Liver (tissue), 3 donors: Measurements from ENCODE around the gene PDK4.

Experiments
- EGR1 ChIP-seq, 2 donors: IDR thresholded peaks; 2 replicates each; pipeline ENCODE4 v1.6.1; 2016 to 2018; ENCODE audit warnings: antibody characterized with exemption in 2 of 2, low read depth in 2 of 2
- FOXA2 ChIP-seq: IDR thresholded peaks from 2 replicates; pipeline ENCODE4 v1.6.1; 2016; ENCODE audit warnings: antibody characterized with exemption
- GABPA ChIP-seq, 2 donors: IDR thresholded peaks in 1 of 2; conservative IDR thresholded peaks in 1 of 2; 2 replicates each; pipeline ENCODE4 v1.6.1; 2016; ENCODE audit warnings: antibody characterized with exemption in 2 of 2, mild to moderate bottlenecking in 1 of 2, moderate library complexity in 1 of 2
- JUND ChIP-seq, 2 donors: IDR thresholded peaks; 2 replicates each; pipeline ENCODE4 v1.6.1; 2016; ENCODE audit warnings: antibody characterized with exemption in 2 of 2
- RAD21 ChIP-seq, 2 donors: IDR thresholded peaks; 2 replicates each; pipeline ENCODE4 v1.6.1; 2016; ENCODE audit warnings: antibody characterized with exemption in 2 of 2, mild to moderate bottlenecking in 2 of 2
- RXRA ChIP-seq, 2 donors: IDR thresholded peaks; 2 replicates each; pipeline ENCODE4 v1.6.1; 2017 to 2018; ENCODE audit warnings: antibody characterized with exemption in 2 of 2, mild to moderate bottlenecking in 1 of 2
- SP1 ChIP-seq: IDR thresholded peaks from 2 replicates; pipeline ENCODE4 v1.6.1; 2018; ENCODE audit warnings: antibody characterized with exemption, mild to moderate bottlenecking
- TAF1 ChIP-seq: conservative IDR thresholded peaks from 2 replicates; pipeline ENCODE4 v1.6.1; 2016; ENCODE audit warnings: antibody characterized with exemption, mild to moderate bottlenecking
- YY1 ChIP-seq: IDR thresholded peaks from 2 replicates; pipeline ENCODE4 v1.6.1; 2016; ENCODE audit warnings: antibody characterized with exemption, mild to moderate bottlenecking
- TF ChIP-seq, protein P1 (sequence below): fragments of 150-350 bp; IDR thresholded peaks from 2 replicates; pipeline ENCODE4 v1.5.1; 2017; ENCODE audit warnings: improper control_type of control experiment, low read depth, low read length; ENCODE audit not compliant: missing input control
- TF ChIP-seq, protein P2 (sequence below): IDR thresholded peaks from 2 replicates; pipeline ENCODE4 v1.6.1; 2016; ENCODE audit warnings: antibody characterized with exemption
- TF ChIP-seq, protein P3 (sequence below): IDR thresholded peaks from 2 replicates; pipeline ENCODE4 v1.6.1; 2016; ENCODE audit warnings: antibody characterized with exemption
- TF ChIP-seq, protein P4 (sequence below): IDR thresholded peaks from 2 replicates; pipeline ENCODE4 v1.6.1; 2016; ENCODE audit warnings: antibody characterized with exemption
- TF ChIP-seq, protein P5 (sequence below): IDR thresholded peaks from 2 replicates; pipeline ENCODE4 v1.6.1; 2016; ENCODE audit warnings: antibody characterized with exemption, mild to moderate bottlenecking
- donor health status: healthy.
- donor health status: healthy.

DNA sequence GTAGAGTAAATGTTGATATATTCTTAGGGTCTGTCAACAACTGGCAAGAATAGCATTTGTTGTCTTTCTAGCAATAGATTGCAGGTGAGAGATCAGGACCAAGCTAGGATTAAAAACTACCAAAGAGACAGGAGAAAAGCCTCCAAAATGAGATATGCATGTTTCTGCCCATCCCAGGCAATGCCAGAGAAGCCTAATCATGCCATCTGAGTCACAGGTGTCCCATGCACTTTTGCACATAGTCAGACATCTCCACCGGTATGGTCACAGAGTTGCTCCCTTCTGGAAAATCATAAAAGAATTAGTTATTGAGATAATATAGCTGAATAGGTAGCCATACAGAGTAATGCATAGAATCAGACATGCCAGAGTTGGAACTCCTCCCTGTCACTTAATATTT lies 50.6 kb downstream of the PDK4 start:
- TF ChIP-seq YY1 (no peak), SP1 (no peak), TAF1 (no peak), GABPA (IDR thresholded peaks at IDR 0.05 in 1 of 2, conservative IDR thresholded peaks at IDR 0.05 in 1 of 2) (no peak), JUND (IDR thresholded peaks at IDR 0.05) (no peak), RXRA (IDR thresholded peaks at IDR 0.05) (no peak), RAD21 (IDR thresholded peaks at IDR 0.05) (no peak), FOXA2 (no peak), EGR1 (IDR thresholded peaks at IDR 0.05; ENCODE audit: low read depth in 2 of 2) (no peak)
- TF ChIP-seq, protein P1, sequence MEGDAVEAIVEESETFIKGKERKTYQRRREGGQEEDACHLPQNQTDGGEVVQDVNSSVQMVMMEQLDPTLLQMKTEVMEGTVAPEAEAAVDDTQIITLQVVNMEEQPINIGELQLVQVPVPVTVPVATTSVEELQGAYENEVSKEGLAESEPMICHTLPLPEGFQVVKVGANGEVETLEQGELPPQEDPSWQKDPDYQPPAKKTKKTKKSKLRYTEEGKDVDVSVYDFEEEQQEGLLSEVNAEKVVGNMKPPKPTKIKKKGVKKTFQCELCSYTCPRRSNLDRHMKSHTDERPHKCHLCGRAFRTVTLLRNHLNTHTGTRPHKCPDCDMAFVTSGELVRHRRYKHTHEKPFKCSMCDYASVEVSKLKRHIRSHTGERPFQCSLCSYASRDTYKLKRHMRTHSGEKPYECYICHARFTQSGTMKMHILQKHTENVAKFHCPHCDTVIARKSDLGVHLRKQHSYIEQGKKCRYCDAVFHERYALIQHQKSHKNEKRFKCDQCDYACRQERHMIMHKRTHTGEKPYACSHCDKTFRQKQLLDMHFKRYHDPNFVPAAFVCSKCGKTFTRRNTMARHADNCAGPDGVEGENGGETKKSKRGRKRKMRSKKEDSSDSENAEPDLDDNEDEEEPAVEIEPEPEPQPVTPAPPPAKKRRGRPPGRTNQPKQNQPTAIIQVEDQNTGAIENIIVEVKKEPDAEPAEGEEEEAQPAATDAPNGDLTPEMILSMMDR: no peak
- TF ChIP-seq, protein P2, sequence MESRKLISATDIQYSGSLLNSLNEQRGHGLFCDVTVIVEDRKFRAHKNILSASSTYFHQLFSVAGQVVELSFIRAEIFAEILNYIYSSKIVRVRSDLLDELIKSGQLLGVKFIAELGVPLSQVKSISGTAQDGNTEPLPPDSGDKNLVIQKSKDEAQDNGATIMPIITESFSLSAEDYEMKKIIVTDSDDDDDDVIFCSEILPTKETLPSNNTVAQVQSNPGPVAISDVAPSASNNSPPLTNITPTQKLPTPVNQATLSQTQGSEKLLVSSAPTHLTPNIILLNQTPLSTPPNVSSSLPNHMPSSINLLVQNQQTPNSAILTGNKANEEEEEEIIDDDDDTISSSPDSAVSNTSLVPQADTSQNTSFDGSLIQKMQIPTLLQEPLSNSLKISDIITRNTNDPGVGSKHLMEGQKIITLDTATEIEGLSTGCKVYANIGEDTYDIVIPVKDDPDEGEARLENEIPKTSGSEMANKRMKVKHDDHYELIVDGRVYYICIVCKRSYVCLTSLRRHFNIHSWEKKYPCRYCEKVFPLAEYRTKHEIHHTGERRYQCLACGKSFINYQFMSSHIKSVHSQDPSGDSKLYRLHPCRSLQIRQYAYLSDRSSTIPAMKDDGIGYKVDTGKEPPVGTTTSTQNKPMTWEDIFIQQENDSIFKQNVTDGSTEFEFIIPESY: no peak
- TF ChIP-seq, protein P3, sequence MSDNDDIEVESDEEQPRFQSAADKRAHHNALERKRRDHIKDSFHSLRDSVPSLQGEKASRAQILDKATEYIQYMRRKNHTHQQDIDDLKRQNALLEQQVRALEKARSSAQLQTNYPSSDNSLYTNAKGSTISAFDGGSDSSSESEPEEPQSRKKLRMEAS: no peak
- TF ChIP-seq, protein P4, sequence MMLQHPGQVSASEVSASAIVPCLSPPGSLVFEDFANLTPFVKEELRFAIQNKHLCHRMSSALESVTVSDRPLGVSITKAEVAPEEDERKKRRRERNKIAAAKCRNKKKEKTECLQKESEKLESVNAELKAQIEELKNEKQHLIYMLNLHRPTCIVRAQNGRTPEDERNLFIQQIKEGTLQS: no peak
- TF ChIP-seq, protein P5, sequence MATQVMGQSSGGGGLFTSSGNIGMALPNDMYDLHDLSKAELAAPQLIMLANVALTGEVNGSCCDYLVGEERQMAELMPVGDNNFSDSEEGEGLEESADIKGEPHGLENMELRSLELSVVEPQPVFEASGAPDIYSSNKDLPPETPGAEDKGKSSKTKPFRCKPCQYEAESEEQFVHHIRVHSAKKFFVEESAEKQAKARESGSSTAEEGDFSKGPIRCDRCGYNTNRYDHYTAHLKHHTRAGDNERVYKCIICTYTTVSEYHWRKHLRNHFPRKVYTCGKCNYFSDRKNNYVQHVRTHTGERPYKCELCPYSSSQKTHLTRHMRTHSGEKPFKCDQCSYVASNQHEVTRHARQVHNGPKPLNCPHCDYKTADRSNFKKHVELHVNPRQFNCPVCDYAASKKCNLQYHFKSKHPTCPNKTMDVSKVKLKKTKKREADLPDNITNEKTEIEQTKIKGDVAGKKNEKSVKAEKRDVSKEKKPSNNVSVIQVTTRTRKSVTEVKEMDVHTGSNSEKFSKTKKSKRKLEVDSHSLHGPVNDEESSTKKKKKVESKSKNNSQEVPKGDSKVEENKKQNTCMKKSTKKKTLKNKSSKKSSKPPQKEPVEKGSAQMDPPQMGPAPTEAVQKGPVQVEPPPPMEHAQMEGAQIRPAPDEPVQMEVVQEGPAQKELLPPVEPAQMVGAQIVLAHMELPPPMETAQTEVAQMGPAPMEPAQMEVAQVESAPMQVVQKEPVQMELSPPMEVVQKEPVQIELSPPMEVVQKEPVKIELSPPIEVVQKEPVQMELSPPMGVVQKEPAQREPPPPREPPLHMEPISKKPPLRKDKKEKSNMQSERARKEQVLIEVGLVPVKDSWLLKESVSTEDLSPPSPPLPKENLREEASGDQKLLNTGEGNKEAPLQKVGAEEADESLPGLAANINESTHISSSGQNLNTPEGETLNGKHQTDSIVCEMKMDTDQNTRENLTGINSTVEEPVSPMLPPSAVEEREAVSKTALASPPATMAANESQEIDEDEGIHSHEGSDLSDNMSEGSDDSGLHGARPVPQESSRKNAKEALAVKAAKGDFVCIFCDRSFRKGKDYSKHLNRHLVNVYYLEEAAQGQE: no peak
